GM18870 (cell line): ENCODE measurements around the gene LARP4B.

Source experiments
- ATAC-seq: cut with Tn5 transposase; IDR thresholded peaks from one replicate; pipeline ENCODE4 v1.9.1; 2021; ENCODE audit warnings: moderate library complexity; ENCODE audit not compliant: unreplicated experiment

Gene LARP4B

DNA sequence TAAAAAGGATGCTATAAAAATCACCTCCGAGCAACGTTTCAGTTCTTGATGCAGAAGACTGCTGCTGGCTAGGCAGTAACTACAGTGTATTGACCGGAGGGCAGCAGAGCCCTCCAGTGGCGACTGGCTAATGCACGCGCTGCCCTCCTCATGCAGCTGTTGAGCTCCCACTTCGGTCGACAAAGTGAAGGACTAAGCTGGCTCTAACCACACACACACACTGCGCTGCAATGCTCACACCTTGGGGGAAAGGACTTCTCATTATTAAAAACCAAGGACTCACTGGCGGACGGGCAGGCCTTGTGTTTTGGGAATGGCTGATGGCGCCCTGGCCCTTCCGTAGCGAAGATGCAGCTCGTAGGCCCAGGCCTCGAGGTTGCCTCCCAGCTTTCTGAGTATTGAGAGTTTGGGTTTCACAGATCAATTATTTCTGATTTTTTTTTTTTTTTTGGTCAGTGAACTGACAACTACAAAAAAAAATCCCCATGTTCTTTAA is 121.1 kb downstream of the LARP4B start:
- ATAC-seq, result no peak

DNA sequence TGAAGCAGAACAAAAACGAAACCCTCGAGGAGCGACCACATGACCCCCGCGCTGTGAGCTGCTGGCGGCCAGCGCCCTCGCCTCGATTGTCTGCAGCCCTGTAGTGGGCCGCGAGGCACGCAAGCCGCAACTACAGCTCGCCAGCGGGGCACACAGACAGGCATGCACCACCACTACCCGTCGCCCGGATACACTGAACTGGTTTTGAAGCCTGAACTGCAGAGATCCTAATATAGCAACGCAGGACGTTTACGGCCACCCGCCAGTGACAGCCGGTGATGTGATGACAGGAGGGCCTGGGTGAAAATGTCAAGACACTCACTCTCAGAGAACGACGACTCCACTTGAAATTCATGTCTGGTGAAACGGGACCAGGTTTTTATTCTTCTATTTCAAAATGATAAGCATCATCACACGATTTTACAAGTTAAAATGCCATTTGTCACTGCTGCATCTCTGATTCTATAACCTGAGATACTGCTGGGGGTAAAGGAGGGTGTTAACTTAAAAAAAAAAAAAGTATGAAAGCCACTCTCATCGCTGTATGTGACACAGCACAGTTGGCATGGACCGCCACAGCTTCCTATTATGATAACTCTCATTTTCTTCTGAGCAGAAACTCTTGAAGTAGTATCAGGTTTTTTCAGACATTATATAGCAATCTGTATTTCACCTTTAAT is 121.7 kb downstream of the LARP4B start:
- ATAC-seq, result no peak

DNA sequence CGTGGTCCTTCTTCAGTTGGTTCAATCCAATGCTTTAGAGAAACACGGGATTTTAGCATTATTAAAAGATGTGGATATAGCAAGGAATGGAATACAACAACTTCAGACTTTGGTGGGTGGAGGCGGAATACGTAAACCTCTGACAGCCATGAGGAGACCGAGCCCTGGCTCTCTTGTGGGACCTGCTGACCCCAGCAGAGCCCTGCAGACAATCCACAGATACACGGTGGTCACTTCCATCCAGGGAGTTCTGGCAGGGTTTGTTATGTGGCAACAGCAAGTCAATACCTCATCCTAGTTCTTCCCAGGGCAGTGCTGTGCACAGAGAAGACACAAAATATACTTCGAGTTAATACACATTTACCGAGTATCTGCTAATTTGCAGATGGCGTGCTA is 123.5 kb downstream of the LARP4B start:
- no peak for ATAC-seq

DNA sequence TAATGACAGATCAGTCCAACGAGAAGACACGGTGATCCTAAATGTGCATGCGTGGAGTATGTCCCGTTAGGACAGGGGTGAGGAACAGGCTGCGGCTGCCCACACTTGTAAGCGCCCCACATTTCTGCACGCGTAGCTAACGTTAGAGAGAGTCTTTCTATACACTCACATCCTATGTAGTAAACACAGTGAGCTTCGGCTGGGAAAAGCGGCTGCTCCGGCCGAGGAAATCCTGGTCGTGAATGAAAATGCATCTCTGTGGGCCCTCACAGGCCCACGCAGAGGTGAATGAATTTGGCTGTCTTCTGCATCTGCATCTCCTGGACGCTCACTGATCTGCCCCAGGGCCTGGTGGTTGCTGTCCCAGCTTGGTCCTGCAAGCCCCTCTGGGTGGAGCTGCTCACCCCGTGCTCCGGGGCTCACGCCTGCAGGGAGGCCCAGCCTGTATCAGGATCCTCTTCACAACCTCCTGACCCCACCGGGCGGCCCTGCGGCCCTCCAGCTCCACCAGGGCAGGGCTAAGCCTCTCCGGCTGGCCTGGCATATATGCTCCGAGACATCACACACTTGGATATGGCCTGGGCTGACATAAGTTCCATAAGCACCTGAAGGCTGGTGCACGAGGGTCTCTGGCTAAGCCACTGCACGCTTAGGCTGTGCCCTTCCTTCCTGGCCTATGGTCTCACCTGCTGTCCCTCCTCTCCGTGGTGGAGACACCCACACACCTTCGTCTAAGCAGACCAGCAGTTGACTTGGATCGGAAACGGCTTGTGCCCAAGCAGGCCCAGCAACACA is 124.1 kb downstream of the LARP4B start:
- ATAC-seq, result no peak

DNA sequence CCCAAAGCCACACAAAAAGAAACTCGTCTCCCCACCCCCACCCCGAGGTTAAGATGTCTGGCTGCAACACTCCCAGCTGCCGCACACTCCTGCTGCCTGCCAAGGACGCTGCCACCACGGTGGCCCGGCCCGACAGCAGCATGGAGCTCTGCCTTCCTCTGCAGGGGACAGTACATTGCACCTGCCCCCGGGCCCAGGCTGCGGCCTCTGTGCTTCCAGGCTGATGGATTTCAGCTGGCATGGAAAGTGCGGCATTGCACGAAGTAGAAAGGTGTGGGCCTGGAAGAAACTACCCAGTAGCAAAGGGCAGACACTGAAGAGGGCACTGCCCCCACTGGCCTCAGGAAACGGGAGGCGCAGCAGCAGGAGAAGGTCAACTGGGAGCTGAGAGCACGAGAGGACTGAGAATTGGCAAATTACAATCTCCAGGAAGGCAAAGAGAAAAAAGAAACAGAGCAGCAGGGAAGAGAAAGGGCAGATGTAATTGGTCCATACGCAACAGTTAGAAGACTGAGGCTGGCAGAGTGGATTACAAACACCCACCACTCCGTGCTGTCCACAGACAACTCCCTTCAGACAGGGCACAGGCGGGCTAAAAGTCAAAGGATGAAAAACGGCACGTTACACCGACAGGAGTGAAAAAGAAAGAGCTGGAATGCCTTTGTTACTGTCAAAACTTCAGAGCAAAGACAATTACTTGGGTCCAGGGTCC is 124.9 kb downstream of the LARP4B start:
- ATAC-seq, result no peak

DNA sequence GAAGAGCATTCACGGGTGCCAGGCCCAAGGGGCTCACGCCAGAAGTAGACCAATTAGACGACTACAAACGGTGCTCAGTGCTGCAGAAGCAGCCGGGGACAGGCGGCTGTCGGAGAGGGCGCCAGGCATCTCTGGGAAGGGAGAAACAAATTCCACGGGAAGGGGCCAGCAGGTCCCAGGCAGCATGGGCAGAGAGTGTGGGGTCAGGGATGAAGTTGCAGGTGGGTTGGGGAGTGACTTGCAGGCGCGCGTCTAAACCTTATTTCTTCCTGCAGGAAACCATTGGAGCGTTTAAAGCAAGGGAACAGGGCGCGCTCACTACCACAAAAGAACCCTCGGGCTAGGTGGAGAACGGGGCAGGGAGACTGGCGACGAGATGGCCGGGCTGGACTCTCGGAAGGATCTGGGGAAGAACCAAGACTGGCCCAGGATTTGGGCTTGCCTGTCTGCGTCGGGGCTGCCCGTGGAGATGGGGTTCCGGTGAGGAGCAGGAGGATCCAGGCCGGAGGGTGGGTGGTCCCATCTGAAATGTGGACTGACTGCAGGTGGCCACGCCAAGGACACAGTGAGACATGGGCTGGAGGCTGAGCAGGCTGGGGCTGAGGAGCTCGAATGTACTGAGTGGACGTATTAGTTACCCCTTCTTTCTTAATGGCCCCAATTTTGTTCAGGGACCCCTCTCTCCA is 125.7 kb downstream of the LARP4B start:
- no peak for ATAC-seq

DNA sequence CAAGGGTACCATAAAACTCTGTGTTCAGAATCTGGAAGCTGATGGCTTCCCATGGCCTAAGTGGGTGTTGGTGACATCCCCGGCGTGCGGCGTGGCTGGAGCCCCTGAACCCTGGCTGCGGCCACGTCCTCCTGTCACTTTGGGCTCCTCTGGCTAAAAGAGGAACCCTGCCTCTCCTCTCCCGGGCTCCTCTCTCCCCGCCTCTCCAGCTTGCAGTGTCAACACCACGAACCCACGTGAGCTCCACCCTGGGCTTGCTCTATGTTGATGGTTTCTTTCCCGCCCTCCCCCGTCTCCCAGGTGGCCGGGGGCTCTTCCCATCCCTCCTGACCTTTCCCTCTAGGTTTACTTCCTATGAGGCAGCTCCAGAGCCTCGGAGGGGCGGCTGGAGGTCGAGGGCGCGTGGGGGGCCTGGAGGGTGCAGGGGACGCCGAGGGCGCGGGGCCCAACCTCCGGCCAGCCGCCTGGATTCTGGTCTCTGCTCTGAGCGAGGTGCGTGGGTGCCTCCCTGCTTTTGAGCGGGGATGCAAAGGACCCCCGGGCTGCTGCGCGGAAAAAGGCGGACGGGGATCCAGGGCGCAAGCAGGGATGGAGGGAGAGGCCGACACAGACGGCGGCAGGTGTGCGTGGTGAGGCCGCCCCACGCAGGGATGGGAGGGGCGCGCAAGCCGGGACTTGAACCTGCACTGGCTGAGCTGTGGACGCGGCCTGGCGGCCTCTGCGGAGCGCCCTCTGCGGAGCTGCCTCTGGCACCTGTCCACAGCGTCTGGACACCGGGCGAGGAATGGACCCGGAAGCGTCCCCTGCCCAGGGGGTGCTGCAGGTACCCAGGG is 126.5 kb downstream of the LARP4B start:
- no peak for ATAC-seq

DNA sequence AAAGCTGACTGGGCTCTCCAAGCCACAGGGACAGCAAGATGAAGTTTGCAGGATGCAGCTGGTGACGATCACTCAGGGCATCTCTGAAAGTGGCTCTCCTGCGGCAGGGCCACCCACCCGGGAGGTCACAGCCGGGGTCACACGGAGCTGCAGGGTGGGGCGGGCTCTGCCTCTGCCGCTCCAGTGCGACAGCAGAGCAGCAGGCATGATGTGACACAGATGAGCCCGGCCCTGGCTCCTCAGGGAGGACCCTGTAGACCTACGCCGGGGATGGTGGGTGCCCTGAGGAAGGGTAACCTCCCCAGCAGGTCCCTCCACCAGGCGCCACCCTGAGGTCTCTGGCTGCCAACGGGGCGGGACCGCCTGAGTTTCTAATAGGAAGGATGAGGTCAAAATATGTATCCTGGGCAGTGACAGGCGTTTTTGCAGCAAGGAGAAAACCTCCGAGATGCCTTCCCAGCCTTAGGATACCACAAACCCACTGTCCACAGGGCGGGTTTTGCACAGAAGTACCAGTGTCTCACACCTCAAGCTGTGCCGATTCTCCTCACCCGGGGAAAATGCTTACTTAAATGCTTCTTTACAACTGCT is 127.2 kb downstream of the LARP4B start:
- ATAC-seq, result no peak

DNA sequence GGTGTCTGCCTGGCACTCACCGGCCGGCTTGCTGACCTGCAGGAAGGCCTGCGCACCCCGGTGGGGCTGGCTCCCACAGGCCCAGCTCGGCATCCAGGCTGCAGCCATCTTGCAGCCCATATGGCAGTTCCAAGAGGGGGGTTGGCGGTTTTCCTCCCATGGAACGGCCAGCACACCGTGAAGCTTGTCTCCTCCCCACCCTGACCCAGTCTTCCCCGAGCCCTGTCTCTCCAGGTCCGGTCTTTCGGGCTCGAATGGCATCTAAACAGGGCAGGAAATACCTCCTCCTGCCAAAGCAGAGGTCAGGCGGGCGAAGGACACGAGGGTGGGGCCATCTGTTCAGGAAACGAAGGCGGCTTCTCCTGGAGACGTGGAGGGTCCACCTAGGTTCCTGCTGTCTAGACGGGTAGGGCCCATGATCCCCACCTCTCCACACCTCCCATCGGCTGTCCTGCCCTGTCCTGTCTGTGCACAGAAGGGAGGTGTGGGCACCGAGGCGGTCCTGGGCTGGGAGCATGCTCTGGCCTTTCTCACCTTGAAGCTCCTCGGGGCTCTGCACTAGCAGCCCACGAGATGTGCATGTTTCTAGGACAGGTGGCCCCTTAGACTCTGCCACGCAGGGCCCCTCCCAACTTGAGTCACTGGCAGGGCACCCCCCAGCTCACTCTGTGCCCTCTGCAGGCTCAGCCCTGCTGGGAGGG is 128.3 kb downstream of the LARP4B start:
- ATAC-seq, result no peak

DNA sequence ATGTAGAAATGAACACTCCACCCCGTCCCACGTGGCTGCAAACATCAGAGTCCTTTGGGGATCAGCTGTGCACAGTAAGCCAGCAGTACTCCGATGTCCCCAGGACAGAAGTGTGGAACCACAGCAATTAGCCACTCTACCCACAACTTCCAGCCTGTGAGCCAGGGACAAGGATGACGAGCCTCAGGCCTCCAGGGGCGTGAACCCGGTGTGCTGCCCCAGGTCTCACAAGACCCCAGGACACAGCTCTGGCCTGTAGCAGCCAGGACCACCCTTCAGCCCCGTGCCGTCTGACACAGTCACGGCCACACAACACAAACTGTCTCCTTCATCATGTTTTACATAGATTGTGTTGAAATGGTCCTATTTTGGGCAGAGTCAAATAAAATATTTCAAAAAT is 129.0 kb downstream of the LARP4B start:
- ATAC-seq, result no peak

DNA sequence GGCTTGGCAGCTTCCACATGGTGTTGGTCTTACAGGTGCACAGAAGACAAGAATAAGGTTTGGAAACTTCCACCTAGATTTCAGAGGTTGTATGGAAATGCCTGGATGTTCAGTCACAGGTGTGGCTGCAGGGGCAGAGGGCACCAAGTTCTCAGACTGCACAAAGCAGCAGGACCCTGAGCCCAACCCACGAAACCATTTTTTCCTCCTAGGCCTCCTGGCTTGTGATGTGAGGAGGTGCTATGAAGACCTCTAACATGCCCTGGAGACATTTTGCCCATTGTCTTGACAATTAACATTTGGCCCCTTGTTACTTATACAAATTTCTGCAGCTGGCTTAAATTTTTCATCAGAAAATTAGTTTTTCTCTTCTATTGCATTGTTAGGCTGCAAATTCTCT is 134.3 kb downstream of the LARP4B start:
- ATAC-seq, result no peak

DNA sequence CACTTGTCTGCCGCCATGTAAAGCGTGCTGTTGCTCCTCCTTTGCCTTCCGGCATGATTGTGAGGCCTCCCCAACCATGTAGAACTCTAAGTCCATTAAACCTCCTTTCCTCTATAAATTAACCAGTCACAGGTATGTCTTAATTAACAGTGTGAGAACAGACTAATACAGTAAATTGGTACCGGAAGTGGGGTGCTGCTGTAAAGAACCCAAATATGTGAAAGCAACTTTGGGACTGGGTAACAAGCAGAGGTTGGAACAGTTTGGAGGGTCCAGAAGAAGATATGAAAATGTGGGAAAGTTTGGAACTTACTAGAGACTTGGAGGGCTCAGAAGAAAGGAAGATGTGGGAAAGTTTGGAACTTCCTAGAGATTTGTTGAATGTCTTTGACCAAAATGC is 135.3 kb downstream of the LARP4B start:
- no peak for ATAC-seq

DNA sequence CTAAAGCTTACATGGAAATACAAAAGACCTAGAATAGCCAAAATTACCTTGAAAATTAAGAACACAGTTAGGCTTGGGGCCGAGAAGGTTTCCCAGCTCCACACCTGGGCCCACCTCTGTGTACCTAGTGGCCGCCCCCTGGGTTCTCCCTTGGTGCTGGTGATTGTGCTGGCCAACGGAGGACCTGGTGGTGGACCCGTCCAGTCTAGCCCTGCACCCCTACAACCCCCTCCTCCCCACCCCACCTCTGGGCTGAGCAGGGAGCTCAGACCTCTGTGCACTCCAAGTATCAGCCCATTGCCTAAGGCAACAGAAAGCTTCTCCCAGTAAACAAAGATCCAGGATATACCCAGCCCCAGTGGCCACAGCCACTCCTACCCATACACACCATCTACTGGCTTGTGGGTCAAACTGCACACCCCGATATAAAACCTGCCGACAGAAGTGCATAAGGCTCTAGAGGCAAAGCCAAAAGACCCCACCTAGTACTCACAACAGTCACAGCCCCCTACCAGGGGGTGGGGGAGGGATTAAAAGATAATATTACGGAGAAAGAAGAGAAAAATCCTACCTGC is 137.0 kb downstream of the LARP4B start:
- ATAC-seq, result no peak

DNA sequence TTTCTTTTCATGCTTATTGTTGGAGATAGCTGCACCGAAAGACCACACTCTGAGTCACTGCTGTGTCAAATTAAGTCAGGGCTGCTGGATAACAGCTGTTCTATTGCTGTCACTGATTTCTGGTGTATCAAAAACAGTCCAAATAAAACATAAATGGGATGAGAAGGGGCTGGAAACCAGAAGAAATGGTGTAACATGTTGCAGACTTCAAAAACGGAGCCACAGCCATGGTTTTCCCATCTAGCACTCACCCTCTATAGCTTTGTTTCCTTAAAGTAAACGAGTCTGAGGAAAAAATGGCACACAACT is 138.8 kb downstream of the LARP4B start:
- ATAC-seq, result no peak

DNA sequence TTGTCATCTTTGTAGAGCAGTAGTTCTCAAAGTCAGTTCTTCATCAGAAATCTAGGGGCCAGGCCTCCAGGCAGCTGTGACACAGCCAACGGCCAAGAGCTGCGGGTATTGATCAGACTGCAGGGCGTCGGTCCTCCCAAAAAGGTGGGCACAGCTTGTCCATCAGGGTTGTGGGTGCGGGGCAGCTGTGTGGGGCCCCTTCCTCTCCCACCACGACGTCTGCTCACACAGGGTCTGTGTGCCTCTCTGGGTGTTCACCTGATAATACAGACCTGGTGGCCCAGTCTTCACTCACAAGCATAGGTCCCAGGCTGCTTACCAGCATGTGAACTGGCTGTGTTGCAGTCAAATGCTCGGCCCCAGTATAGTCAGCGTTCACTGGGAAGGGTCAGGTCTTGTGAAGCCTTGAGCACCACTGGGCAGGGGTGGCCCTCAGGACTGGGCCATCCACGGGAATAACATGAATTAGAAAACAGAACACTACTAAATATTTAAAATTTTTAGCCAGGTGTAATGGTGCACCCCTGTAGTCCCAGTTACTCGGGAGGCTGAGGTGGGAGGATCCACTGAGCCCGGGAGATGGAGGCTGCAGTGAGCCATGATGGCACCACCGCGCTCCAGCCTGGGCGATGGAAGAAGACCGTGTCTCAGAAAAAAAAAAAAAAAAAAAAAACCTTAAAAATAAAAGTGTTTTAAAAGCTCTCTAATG is 139.3 kb downstream of the LARP4B start:
- no peak for ATAC-seq

DNA sequence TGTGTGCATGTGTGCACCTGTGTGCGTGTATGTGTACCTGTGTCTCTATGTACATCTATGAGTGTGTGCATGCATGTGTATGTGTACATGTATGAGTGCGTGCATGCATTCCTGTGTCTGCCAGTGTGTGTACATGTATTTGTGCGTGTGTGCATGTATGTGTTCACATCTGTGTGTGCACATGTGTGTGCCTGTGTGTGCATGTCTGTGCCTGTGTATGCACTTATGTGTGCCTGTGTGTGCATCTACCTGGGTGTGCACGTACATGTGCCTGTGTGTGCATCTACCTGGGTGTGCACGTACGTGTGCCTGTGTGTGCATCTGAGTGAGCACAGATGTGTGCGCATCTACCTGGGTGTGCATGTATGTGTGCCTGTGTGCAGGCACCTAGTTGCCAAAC is 139.9 kb downstream of the LARP4B start:
- ATAC-seq, result no peak

DNA sequence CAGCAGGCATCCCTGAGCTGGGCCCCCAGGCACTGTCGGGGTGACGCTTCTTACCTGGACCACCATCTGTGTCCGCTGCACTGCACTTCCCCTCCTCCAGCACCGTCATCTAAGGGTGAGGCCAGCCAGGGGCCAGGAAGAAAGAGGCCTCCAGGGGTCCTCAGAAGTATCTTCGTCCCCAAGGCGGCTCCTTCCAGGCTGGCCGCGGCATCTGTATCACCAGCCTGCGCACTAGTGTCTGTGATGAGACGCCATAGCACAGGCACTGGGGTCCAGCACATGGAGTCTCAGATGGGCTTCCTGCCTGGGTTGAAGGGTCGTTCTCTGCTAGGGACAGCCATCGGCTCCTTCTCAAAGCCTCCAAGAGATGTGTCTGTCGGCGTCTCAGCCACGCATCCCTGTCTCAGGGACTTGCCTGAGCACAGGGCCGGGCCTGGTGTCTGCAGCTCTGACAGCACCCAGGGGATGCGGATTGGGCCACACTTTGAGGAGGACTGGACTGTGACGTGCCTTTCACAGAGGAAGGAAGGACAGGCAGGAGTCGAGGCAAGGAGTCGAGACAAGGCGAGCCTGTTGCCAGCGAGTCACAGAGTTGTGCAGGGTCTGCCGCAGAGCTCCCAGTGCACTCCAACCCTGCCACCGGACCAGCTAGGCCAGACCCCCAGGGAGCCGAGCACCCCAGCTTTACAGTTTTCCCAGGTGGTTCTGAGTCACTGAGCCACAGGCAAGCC is 140.5 kb downstream of the LARP4B start:
- no peak for ATAC-seq
